GM19099 (cell line): ENCODE measurements around the gene ADGRG3.

Experiments used
- POLR2A ChIP-seq: IDR thresholded peaks from 3 replicates; pipeline ENCODE4 v1.6.1; 2011; ENCODE audit warnings: low read depth; ENCODE audit not compliant: insufficient read length; ENCODE audit errors: extremely low read depth

Gene ADGRG3

GRCh38 chr16:57701759-57702371 lies 33.8 kb downstream of the ADGRG3 start:
- TF ChIP-seq POLR2A, result no peak

GRCh38 chr16:57703416-57704010 lies 35.4 kb downstream of the ADGRG3 start:
- no peak for TF ChIP-seq POLR2A

- TF ChIP-seq POLR2A, result no peak
Observed at GRCh38 chr16:57704011-57704904, 36.2 kb downstream of the ADGRG3 start.

GRCh38 chr16:57704905-57705852 lies 37.1 kb downstream of the ADGRG3 start:
- TF ChIP-seq POLR2A, result no peak

GRCh38 chr16:57706717-57707116 lies 38.6 kb downstream of the ADGRG3 start:
- TF ChIP-seq POLR2A, result no peak

GRCh38 chr16:57707331-57707730 lies 39.2 kb downstream of the ADGRG3 start:
- no peak for TF ChIP-seq POLR2A

- no peak for TF ChIP-seq POLR2A
Observed at GRCh38 chr16:57708168-57708567, 40.1 kb downstream of the ADGRG3 start.

- no peak for TF ChIP-seq POLR2A
Observed at GRCh38 chr16:57709663-57710062, 41.6 kb downstream of the ADGRG3 start.

GRCh38 chr16:57711346-57711745 lies 43.2 kb downstream of the ADGRG3 start:
- TF ChIP-seq POLR2A, result no peak

GRCh38 chr16:57711993-57712392 lies 43.9 kb downstream of the ADGRG3 start:
- no peak for TF ChIP-seq POLR2A

- no peak for TF ChIP-seq POLR2A
Observed at GRCh38 chr16:57713596-57713995, 45.5 kb downstream of the ADGRG3 start.

- TF ChIP-seq POLR2A, result no peak
Observed at GRCh38 chr16:57714047-57714446, 45.9 kb downstream of the ADGRG3 start.

- TF ChIP-seq POLR2A, result no peak
Observed at GRCh38 chr16:57720142-57720575, 52.1 kb downstream of the ADGRG3 start.

- TF ChIP-seq POLR2A, result no peak
Observed at GRCh38 chr16:57721356-57722209, 53.5 kb downstream of the ADGRG3 start.
